GM12878 (cell line): ENCODE results near the gene SAXO1.

Source experiments
- EGR1 ChIP-seq, 2 experiments: IDR thresholded peaks; 1 replicate in 1 of 2; 2 replicates in 1 of 2; pipeline ENCODE4 v1.6.1; 2011 to 2012; ENCODE audit warnings: low read depth in 2 of 2, low read length in 2 of 2, borderline replicate concordance in 1 of 2, mild to moderate bottlenecking in 1 of 2, moderate library complexity in 1 of 2
- NBN ChIP-seq: fragments of 450-650 bp; IDR thresholded peaks from 2 replicates; pipeline ENCODE4 v1.6.1; 2016
- ZNF207 ChIP-seq: fragments of 450-650 bp; IDR thresholded peaks from 2 replicates; pipeline ENCODE4 v1.6.1; 2014; ENCODE audit warnings: antibody characterized with exemption, mild to moderate bottlenecking, borderline replicate concordance
- ZNF274 ChIP-seq: IDR thresholded peaks from one replicate; pipeline ENCODE4 v1.8.0; 2011; ENCODE audit not compliant: insufficient read length, insufficient read depth
- TF ChIP-seq, protein P1 (sequence below), 3 experiments: IDR thresholded peaks in 2 of 3; conservative IDR thresholded peaks in 1 of 3; 2 replicates each; pipeline ENCODE4 v1.5.1; 2011; ENCODE audit warnings: low read depth in 3 of 3, low read length in 3 of 3, mild to moderate bottlenecking in 3 of 3, control low read depth in 2 of 3, moderate library complexity in 2 of 3, inconsistent platforms in 1 of 3, mixed read lengths in 1 of 3; ENCODE audit not compliant: control insufficient read depth in 2 of 3, insufficient read depth in 1 of 3; ENCODE audit errors: extremely low read depth in 1 of 3

DNA sequence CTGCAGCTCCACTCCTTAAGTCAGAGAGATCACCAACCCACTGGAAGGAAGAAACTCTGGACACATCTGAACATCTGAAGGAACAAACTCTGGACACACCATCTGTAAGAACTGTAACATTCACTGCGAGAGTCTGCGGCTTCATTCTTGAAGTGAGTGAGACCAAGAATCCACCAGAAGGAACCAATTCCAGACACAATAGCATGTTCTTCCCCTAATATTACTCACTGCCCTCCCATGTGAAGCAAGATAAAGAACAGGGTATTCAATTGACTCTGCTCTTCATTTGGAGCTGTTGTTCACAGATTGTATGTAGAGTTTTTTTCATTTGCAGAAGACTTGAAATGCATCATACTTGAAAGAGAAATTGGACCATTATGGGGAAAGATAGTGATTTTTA lies 10.8 kb downstream of the SAXO1 start:
- TF ChIP-seq, protein P1, sequence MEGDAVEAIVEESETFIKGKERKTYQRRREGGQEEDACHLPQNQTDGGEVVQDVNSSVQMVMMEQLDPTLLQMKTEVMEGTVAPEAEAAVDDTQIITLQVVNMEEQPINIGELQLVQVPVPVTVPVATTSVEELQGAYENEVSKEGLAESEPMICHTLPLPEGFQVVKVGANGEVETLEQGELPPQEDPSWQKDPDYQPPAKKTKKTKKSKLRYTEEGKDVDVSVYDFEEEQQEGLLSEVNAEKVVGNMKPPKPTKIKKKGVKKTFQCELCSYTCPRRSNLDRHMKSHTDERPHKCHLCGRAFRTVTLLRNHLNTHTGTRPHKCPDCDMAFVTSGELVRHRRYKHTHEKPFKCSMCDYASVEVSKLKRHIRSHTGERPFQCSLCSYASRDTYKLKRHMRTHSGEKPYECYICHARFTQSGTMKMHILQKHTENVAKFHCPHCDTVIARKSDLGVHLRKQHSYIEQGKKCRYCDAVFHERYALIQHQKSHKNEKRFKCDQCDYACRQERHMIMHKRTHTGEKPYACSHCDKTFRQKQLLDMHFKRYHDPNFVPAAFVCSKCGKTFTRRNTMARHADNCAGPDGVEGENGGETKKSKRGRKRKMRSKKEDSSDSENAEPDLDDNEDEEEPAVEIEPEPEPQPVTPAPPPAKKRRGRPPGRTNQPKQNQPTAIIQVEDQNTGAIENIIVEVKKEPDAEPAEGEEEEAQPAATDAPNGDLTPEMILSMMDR (IDR thresholded peaks at IDR 0.05 in 2 of 3, conservative IDR thresholded peaks at IDR 0.05 in 1 of 3; ENCODE audit: control insufficient read depth in 2 of 3, extremely low read depth in 1 of 3, insufficient read depth in 1 of 3, low read depth in 3 of 3, low read length in 3 of 3), result no peak
- TF ChIP-seq EGR1 (IDR thresholded peaks at IDR 0.05; ENCODE audit: borderline replicate concordance in 1 of 2, low read depth in 2 of 2, low read length in 2 of 2) (no peak), ZNF274 (no peak), ZNF207 (no peak), NBN (no peak)
